ENCODE results near the gene ITIH3. TPM values are rescaled to one million over a fixed set of nuclear protein-coding genes. Genes with fewer than 3 reads are reported as not detected.

ITIH3 gene
- polyA plus RNA-seq, 2 donors, result 0.88 to 1.1 TPM

GRCh38 chr3:52792961-52793695, 1.5 kb upstream of the ITIH3 start:
- 68 to 77% methylated on average over 18 of the region's 18 CpGs for WGBS, 2 donors
- H3K36me3 ChIP-seq (ENCODE audit: control insufficient read depth in 2 of 2, insufficient read depth in 2 of 2, low read length in 1 of 2), result no peaks in the 10 kb centered on the region
- no peaks in the 10 kb centered on the region for H3K9me3 ChIP-seq (ENCODE audit: control insufficient read depth in 2 of 2, insufficient read depth in 1 of 2, low read depth in 1 of 2, low read length in 1 of 2)
- peaks cover 0 to 5% of the 10 kb centered on the region in 2 donors for H3K4me1 ChIP-seq (ENCODE audit: control insufficient read depth in 2 of 2, insufficient read depth in 2 of 2, low read length in 1 of 2)
- no peak overlapping the region for H3K4me3 ChIP-seq (ENCODE audit: low read depth in 1 of 2, low read length in 2 of 2)
- H3K27ac ChIP-seq (ENCODE audit: low read depth in 2 of 2, low read length in 1 of 2), result no peak overlapping the region
- no peaks in the 10 kb centered on the region for H3K27me3 ChIP-seq (ENCODE audit: control insufficient read depth in 1 of 2, insufficient read depth in 2 of 2, low read length in 2 of 2)

- 78 to 79% methylated on average over 9 of the region's 9 CpGs for WGBS, 2 donors
- Histone ChIP-seq H3K9me3 (ENCODE audit: control insufficient read depth in 2 of 2, insufficient read depth in 1 of 2, low read depth in 1 of 2, low read length in 1 of 2) (no peaks in the 10 kb centered on the region), H3K36me3 (ENCODE audit: control insufficient read depth in 2 of 2, insufficient read depth in 2 of 2, low read length in 1 of 2) (no peaks in the 10 kb centered on the region), H3K27me3 (ENCODE audit: control insufficient read depth in 1 of 2, insufficient read depth in 2 of 2, low read length in 2 of 2) (no peaks in the 10 kb centered on the region), H3K4me3 (ENCODE audit: low read depth in 1 of 2, low read length in 2 of 2) (no peak overlapping the region), H3K27ac (ENCODE audit: low read depth in 2 of 2, low read length in 1 of 2) (no peak overlapping the region), H3K4me1 (ENCODE audit: control insufficient read depth in 2 of 2, insufficient read depth in 2 of 2, low read length in 1 of 2) (peaks cover 0 to 5% of the 10 kb centered on the region in 2 donors)
Observed at GRCh38 chr3:52793702-52794611, 639 bp upstream of the ITIH3 start.

- Histone ChIP-seq H3K4me3 (ENCODE audit: low read depth in 1 of 2, low read length in 2 of 2) (no peak overlapping the region), H3K4me1 (ENCODE audit: control insufficient read depth in 2 of 2, insufficient read depth in 2 of 2, low read length in 1 of 2) (no peaks in the 10 kb centered on the region), H3K36me3 (ENCODE audit: control insufficient read depth in 2 of 2, insufficient read depth in 2 of 2, low read length in 1 of 2) (no peaks in the 10 kb centered on the region), H3K9me3 (ENCODE audit: control insufficient read depth in 2 of 2, insufficient read depth in 1 of 2, low read depth in 1 of 2, low read length in 1 of 2) (no peaks in the 10 kb centered on the region), H3K27ac (ENCODE audit: low read depth in 2 of 2, low read length in 1 of 2) (no peak overlapping the region), H3K27me3 (ENCODE audit: control insufficient read depth in 1 of 2, insufficient read depth in 2 of 2, low read length in 2 of 2) (no peaks in the 10 kb centered on the region)
- WGBS, 2 donors, result 64 to 67% methylated on average over 9 of the region's 9 CpGs
Observed at GRCh38 chr3:52795298-52795900, 803 bp downstream of the ITIH3 start.

- Histone ChIP-seq H3K27me3 (ENCODE audit: control insufficient read depth in 1 of 2, insufficient read depth in 2 of 2, low read length in 2 of 2) (no peaks in the 10 kb centered on the region), H3K36me3 (ENCODE audit: control insufficient read depth in 2 of 2, insufficient read depth in 2 of 2, low read length in 1 of 2) (no peaks in the 10 kb centered on the region), H3K4me1 (ENCODE audit: control insufficient read depth in 2 of 2, insufficient read depth in 2 of 2, low read length in 1 of 2) (no peaks in the 10 kb centered on the region), H3K9me3 (ENCODE audit: control insufficient read depth in 2 of 2, insufficient read depth in 1 of 2, low read depth in 1 of 2, low read length in 1 of 2) (no peaks in the 10 kb centered on the region), H3K27ac (ENCODE audit: low read depth in 2 of 2, low read length in 1 of 2) (no peak overlapping the region), H3K4me3 (ENCODE audit: low read depth in 1 of 2, low read length in 2 of 2) (no peak overlapping the region)
- WGBS, 2 donors, result 89 to 90% methylated on average over 9 of the region's 9 CpGs
Observed at GRCh38 chr3:52796411-52796810, 1.8 kb downstream of the ITIH3 start.

GRCh38 chr3:52798376-52798977, 3.9 kb downstream of the ITIH3 start:
- Histone ChIP-seq H3K4me3 (ENCODE audit: low read depth in 1 of 2, low read length in 2 of 2) (no peak overlapping the region), H3K27ac (ENCODE audit: low read depth in 2 of 2, low read length in 1 of 2) (no peak overlapping the region), H3K9me3 (ENCODE audit: control insufficient read depth in 2 of 2, insufficient read depth in 1 of 2, low read depth in 1 of 2, low read length in 1 of 2) (no peaks in the 10 kb centered on the region), H3K4me1 (ENCODE audit: control insufficient read depth in 2 of 2, insufficient read depth in 2 of 2, low read length in 1 of 2) (no peaks in the 10 kb centered on the region), H3K36me3 (ENCODE audit: control insufficient read depth in 2 of 2, insufficient read depth in 2 of 2, low read length in 1 of 2) (no peaks in the 10 kb centered on the region), H3K27me3 (ENCODE audit: control insufficient read depth in 1 of 2, insufficient read depth in 2 of 2, low read length in 2 of 2) (no peaks in the 10 kb centered on the region)
- 71 to 77% methylated on average over 10 of the region's 10 CpGs for WGBS, 2 donors

GRCh38 chr3:52798978-52799476, 4.4 kb downstream of the ITIH3 start:
- Histone ChIP-seq H3K9me3 (ENCODE audit: control insufficient read depth in 2 of 2, insufficient read depth in 1 of 2, low read depth in 1 of 2, low read length in 1 of 2) (no peaks in the 10 kb centered on the region), H3K36me3 (ENCODE audit: control insufficient read depth in 2 of 2, insufficient read depth in 2 of 2, low read length in 1 of 2) (no peaks in the 10 kb centered on the region), H3K4me1 (ENCODE audit: control insufficient read depth in 2 of 2, insufficient read depth in 2 of 2, low read length in 1 of 2) (no peaks in the 10 kb centered on the region), H3K27me3 (ENCODE audit: control insufficient read depth in 1 of 2, insufficient read depth in 2 of 2, low read length in 2 of 2) (no peaks in the 10 kb centered on the region), H3K27ac (ENCODE audit: low read depth in 2 of 2, low read length in 1 of 2) (no peak overlapping the region), H3K4me3 (ENCODE audit: low read depth in 1 of 2, low read length in 2 of 2) (no peak overlapping the region)
- 49 to 52% methylated on average over 14 of the region's 14 CpGs for WGBS, 2 donors

GRCh38 chr3:52800079-52800478, 5.5 kb downstream of the ITIH3 start:
- WGBS, 2 donors, result 76 to 83% methylated on average over 7 of the region's 7 CpGs
- no peaks in the 10 kb centered on the region for H3K9me3 ChIP-seq (ENCODE audit: control insufficient read depth in 2 of 2, insufficient read depth in 1 of 2, low read depth in 1 of 2, low read length in 1 of 2)
- H3K27ac ChIP-seq (ENCODE audit: low read depth in 2 of 2, low read length in 1 of 2), result no peak overlapping the region
- H3K4me3 ChIP-seq (ENCODE audit: low read depth in 1 of 2, low read length in 2 of 2), result no peak overlapping the region
- no peaks in the 10 kb centered on the region for H3K4me1 ChIP-seq (ENCODE audit: control insufficient read depth in 2 of 2, insufficient read depth in 2 of 2, low read length in 1 of 2)
- no peaks in the 10 kb centered on the region for H3K36me3 ChIP-seq (ENCODE audit: control insufficient read depth in 2 of 2, insufficient read depth in 2 of 2, low read length in 1 of 2)
- H3K27me3 ChIP-seq (ENCODE audit: control insufficient read depth in 1 of 2, insufficient read depth in 2 of 2, low read length in 2 of 2), result no peaks in the 10 kb centered on the region

- Histone ChIP-seq H3K27me3 (ENCODE audit: control insufficient read depth in 1 of 2, insufficient read depth in 2 of 2, low read length in 2 of 2) (no peaks in the 10 kb centered on the region), H3K27ac (ENCODE audit: low read depth in 2 of 2, low read length in 1 of 2) (no peak overlapping the region), H3K4me3 (ENCODE audit: low read depth in 1 of 2, low read length in 2 of 2) (no peak overlapping the region), H3K9me3 (ENCODE audit: control insufficient read depth in 2 of 2, insufficient read depth in 1 of 2, low read depth in 1 of 2, low read length in 1 of 2) (no peaks in the 10 kb centered on the region), H3K36me3 (ENCODE audit: control insufficient read depth in 2 of 2, insufficient read depth in 2 of 2, low read length in 1 of 2) (no peaks in the 10 kb centered on the region), H3K4me1 (ENCODE audit: control insufficient read depth in 2 of 2, insufficient read depth in 2 of 2, low read length in 1 of 2) (no peaks in the 10 kb centered on the region)
- WGBS, 2 donors, result 66 to 68% methylated on average over 5 of the region's 5 CpGs
Observed at GRCh38 chr3:52801839-52802238, 7.2 kb downstream of the ITIH3 start.

Measured in esophagus (tissue), 2 donors.